ENCODE data around the gene C19orf47.

Gene C19orf47, protein sequence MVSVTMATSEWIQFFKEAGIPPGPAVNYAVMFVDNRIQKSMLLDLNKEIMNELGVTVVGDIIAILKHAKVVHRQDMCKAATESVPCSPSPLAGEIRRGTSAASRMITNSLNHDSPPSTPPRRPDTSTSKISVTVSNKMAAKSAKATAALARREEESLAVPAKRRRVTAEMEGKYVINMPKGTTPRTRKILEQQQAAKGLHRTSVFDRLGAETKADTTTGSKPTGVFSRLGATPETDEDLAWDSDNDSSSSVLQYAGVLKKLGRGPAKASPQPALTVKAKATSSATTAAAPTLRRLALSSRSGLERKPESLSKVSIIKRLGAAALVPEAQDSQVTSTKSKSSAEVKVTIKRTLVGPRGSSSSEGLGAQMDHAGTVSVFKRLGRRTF

DNA sequence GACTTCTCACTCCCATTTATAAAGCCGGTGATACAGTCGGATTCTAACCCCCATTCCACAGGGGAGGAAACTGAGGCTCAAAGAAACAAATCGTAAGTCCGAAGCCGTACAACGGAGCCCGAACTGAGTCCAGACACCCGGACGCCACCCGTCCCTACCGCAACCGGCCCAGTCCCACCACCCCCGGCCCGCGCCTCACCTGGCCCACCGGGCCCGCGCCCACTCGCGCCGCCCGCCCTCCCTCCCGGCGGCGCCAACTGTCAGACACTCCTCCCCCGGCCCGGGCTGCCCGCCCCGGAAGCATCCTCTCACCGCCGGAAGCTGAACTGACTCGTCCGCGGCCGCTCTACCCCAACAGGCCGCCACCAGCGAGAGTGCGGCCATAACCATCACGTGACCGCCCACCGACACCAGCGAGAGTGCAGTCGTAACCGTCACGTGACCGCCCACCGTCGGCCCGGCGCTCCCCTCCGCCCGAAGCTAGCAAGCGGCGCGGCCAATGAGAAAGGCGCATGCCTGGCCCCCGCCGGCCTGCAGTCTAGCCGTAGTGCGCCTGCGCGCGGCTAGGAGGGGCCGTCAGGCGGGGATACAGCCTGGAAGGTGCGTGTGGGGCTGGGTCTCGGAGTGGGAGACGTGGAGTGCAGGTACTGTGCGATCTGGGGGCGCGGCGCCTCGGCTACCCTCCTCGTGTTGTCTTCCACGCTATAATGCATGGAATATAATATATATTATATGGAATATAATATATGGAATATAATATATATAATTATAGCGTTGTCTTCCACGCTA lies at the start of gene C19orf47, which contains the start of gene PLD3:
TSS of gene C19orf47 (minus strand) at position 273 of the 789 bp plus-strand sequence. CDS start 6,540 bp downstream, outside the sequence.
TSS of gene PLD3 (plus strand) at position 571 of the 789 bp plus-strand sequence. CDS start 17,789 bp downstream, outside the sequence.
- peak; percentile 97 for DNase-seq (ENCODE audit: low read depth in 2 of 2)

DNA sequence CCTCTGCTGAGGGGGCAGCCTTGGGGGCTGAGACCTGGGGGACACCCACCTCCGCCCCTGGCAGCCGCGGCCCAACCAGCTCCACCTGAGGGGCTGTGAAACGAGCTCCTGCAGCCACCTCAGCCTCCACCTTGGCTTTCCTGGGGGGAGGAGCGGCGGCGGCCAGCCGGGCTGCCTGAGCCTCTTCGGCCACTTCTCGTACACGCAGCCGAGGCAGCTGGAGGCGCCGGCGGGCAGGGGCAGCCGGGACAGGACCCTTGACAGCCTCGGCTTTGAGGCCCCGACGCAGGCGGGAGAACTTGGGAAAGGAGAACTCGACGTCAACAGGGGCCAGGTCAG lies 49.3 kb upstream of the C19orf47 start:
- DNase-seq (ENCODE audit: low read depth in 2 of 2), result no peak

DNA sequence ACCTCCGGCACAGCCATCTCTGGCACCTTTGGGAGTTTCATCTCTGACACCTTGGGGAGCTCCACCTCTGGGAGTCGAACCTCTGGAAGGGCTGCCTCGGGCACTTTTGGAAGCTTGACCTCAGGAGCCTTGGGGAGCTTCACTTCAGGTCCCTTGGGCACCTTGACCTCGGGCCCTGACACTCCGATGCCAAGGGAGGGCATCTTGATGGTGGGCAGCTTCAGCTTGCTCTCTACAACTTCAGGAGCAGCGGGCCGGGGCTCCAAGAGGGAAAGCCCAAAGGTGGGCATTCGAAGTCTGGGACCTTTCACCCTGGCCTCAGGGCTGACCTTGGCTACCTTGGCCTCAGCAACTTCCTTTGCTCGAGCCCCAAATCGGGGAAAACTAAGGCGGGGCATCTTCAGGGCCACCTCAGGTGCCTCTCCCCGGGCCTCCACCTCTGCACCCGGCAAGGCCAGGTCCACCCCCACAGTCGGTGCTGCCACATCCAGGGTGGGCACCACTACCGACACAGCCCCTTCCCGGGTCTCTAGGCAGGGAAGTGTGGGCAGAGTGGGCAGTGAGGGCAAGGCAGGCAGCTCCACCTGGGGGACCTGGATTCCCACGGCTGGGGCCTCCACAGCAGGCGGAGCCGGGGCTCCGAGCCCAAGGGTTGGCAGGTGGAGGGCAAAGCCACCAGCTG lies 48.8 kb upstream of the C19orf47 start:
- no peak for DNase-seq (ENCODE audit: low read depth in 2 of 2)

DNA sequence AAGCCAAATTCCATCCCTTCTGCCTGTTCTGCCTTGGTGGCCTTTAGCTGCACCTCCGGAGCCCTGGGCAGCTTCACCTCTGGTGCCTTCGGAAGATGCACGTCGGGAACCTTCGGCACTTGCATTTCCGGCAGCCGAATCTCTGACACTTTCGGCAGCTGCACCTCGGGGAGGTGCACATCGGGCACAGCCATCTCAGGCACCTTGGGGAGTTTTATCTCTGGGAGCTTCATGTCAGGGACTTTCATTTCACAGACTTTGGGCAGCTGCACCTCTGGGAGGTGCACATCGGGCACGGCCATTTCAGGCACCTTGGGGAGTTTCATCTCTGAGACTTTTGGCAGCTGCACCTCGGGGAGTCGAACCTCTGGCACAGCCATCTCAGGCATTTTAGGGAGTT lies 47.8 kb upstream of the C19orf47 start:
- no peak for DNase-seq (ENCODE audit: low read depth in 2 of 2)

DNA sequence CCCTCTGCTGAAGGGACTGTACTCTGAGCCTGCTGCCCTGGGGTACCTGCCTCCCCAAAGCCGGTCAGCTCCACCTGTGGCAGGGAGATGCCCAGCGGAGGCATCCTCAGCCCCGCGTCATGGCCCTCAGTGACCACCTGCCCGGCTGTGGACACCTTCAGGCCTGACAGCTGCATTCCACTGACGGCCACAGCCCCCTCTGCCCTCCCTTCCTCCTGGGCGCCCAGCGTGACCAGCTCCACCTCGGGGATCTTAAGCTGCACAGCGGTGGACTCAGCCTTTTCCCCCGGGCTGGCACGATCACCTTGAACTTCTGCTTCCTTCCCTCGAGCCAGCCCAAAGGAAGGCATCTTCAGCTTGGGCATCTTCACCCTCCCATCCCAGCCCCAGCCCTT lies 46.6 kb upstream of the C19orf47 start:
- DNase-seq (ENCODE audit: low read depth in 2 of 2), result no peak

DNA sequence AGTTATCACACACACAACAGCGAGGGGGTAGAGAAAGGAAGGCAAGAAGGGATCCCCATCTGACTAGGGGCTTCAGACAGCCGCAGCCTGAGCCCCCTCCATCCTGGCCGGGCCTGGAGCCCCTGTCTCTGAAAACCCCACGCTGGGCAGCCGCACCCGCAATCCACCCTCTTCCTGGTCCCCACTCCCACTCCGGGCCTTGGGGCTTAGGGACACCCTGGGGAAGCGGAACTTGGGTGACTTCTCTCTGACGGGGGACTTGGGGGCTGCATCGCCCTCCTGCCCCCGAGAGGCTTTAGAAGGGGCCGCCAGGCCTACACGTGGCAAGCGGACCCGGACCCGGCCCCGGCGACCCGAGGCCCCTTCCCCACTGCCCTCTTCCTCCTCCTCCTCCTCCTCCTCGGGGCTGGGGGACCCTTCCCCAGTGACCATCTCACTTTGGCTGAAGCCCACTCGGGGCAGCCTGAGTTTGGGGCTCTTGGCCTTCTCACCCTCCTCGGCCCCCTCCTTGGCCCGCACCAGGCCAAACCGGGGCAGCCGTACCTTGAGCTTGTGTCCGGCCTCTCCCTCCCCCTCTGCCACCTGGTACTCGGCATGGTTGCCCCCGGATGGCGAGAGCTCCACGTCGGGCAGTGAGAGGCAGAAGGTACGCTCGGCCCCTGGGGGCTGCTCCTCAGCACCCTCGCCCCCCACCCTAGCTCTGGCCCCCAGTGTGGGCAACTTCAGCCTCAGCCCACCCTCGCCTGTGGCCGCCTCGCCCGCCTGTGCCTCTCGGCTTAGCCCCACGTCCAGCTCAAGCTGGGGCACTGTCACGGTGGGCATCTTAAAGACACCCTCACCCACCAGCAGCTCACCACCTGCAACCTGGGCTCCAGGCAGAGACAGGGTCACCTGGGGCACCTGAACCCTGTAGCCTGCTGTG lies 46.0 kb upstream of the C19orf47 start:
- no peak for DNase-seq (ENCODE audit: low read depth in 2 of 2)

DNA sequence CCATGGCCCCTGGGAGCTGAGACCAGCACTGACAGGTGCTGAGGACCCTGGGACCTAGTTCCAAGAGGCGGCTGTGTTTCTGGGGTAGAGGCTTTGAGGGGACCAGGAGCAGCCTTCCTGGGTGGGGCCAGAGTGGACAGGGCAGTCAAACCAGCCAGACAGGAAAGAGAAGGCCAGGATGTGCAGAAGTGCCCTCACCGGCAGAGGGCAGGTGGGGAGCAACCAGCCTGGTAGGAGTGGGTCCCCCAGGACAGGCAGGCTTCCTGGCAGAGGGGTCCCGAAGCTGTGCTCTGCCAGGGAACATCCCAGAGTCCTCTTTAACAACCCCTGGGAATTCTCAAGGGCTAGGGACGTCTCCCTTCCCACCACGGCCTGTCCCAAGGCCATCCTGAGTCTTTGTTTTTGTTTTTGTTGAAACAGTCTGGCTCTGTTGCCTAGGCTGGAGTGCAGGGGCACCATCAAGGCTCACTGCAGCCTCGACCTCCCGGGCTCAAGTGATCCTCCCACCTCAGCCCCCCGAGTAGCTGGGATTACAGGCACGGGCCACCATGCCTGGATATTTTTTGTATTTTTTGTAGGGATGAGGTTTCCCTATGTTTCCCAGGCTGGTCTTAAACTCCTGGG lies 44.8 kb upstream of the C19orf47 start:
- DNase-seq (ENCODE audit: low read depth in 2 of 2), result no peak

DNA sequence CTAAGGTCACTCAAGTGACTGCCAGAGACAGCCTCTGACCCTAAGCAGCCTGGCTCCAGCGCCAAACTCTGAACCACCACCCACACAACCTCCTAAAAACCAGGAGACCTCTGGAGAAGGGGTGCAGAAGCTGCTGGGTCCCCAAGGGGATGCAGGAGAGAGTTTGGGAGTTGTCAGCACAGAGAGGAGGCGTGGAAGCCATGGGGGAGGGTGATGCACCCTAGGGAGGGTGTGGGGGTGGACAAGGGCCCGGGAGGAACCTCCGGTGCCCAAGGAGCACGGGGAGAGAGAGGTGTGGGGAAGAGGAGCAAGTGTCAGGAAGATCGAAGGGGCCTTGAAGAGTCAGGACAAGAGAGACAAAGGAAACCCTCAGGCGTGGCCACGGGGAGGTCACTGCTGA lies 43.9 kb upstream of the C19orf47 start:
- no peak for DNase-seq (ENCODE audit: low read depth in 2 of 2)

DNA sequence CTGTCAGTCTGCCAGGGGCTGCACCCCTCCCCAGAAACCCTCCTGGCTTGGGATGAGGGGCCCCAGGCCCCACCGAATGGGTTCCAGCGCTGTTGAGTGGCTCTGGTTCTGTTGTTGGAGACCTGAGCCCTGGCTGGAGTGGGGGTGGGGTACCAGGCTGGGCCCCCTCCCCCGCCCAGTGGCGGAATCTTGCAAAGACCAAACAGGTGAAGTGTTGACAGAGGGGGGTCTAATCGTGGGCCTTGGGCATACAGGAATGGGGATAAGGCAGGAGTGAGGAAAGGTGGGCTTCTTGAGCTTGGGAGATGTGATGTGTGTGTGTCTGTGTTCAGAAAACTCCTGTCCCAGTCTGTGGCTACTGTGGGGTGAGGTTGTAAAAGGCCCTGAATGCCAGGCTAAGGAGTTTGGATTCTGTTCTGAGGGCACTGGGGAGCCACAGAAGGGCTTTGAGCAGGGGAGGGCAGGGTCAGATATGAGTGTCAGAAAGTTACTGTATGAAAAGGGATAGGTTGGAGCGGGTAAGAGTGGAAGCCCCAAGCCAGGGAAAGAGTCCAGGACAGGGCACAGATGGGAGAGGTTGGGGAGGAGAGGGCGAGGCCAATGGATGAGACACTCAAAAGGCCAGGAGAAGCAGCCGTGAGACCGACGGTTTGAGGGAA lies 42.0 kb upstream of the C19orf47 start, which contains the start of gene HIPK4:
TSS of gene HIPK4 (minus strand) at position 98 of the 659 bp plus-strand sequence. CDS start 279 bp downstream, outside the sequence.
- no peak for DNase-seq (ENCODE audit: low read depth in 2 of 2)

DNA sequence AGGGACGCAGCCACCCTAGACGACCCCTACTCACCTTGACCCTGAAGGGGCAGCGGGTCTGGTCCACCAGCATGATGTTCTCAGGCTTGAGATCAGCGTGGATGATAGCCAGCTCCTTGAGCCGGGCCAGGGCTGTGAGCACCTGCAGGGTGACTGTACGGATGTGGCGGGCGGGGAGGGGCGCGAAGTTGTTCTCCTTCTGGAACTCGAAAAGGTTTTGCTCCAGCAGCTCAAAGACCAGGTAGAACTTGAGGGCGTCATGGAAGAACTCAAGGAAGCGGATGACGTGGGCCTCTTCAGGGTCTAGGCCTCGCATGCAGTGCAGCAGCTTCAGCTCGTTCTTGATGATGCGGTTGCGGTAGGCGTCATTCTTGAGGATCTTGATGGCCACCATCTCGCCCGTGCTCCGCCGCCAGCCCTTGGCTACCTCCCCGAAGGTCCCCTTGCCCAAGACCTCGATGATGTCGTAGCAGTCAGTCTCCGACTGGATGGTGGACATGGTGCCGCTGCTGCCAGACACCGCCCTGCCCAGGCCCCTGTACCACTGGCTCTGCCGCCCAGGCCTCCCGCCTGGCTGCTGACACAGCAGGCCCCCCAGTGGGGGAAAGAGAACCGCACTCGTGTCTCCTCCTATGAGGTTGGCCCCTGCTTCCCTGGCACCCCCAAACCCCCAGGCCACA lies 41.3 kb upstream of the C19orf47 start:
- no peak for DNase-seq (ENCODE audit: low read depth in 2 of 2)

DNA sequence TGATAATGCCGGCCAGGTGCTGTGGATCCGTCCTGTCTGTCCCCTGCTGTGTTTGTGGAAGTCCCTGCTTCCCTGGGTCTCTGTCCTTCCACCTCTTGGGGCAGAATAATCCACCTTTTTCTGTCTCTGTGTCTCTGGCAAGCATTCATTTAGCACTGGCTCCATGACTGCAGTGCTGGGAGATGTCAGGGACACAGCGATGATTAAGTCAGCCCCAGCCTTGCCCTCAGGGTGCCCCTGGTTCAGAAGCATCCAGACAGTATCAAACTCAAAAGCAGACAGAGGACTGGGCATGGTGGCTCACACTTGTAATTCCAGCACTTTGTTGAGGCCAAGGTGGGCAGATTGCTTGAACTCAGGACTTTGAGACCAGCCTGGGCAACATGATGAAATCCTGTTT lies 40.3 kb upstream of the C19orf47 start:
- no peak for DNase-seq (ENCODE audit: low read depth in 2 of 2)

DNA sequence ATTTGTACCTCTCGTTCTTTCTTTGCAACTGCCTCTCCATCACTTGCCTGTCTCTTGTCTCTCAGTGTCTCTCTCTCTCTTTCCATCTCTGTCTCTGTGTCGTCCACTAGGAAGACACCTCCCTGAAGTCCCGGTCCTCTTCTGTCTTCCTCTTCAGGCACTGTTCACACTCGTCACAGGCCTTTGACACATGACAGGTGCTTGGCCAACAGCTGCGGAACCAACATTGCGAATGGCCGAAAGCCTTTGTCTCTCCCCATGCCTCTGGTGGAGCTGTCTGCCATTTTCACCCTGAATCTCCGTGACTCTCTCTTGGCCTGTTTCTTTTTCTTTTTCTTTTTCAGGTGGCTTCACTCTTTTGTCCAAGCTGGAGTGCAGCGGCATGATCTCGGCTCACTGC lies 39.0 kb upstream of the C19orf47 start:
- no peak for DNase-seq (ENCODE audit: low read depth in 2 of 2)

DNA sequence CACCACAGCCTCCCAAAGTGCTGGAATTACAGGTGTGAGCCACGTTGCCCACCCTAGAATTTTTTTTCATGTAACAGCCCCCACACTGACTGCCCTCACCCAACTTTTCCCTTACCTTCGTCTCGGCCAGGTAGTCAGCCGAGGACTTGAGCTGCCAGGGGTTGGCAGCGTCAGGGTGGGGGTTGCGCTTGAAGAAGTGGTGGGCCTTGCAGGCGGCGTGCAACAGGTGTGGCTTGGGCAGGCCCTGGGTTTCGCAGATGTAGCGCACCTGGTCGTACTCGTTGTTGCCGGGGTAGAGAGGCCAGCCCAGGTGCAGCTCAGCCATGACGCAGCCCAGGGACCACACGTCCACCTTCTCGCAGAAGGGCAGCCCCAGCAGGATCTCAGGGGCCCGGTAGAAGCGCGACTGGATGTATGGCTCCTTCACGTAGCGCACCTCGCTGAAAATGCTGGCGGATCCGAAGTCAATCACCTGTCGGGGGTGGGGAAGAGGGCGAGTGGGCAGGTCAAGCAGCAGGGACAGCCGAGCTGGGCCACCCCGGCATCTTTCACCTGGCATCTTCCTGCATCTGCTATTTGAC lies 35.6 kb upstream of the C19orf47 start:
- no peak for DNase-seq (ENCODE audit: low read depth in 2 of 2)

DNA sequence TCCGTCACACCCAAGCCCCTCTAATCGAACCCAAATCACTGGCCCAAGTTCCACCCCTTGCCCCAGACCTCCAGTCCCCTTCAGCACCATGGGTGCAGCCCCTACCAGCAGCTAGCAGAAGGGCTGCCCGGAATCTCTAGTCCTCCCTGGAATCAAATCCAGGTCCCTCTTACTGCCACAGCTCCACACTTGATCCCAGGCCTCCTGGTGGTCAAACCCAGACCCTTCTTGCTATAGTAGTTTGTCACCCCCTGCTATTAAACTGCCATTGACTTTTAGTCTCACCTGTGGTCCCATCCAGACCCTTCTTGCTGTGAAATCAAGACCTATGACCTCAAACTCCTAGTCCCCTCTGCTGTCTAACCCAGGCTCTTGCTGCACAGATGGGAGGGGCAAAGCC lies 33.1 kb upstream of the C19orf47 start:
- DNase-seq (ENCODE audit: low read depth in 2 of 2), result no peak

DNA sequence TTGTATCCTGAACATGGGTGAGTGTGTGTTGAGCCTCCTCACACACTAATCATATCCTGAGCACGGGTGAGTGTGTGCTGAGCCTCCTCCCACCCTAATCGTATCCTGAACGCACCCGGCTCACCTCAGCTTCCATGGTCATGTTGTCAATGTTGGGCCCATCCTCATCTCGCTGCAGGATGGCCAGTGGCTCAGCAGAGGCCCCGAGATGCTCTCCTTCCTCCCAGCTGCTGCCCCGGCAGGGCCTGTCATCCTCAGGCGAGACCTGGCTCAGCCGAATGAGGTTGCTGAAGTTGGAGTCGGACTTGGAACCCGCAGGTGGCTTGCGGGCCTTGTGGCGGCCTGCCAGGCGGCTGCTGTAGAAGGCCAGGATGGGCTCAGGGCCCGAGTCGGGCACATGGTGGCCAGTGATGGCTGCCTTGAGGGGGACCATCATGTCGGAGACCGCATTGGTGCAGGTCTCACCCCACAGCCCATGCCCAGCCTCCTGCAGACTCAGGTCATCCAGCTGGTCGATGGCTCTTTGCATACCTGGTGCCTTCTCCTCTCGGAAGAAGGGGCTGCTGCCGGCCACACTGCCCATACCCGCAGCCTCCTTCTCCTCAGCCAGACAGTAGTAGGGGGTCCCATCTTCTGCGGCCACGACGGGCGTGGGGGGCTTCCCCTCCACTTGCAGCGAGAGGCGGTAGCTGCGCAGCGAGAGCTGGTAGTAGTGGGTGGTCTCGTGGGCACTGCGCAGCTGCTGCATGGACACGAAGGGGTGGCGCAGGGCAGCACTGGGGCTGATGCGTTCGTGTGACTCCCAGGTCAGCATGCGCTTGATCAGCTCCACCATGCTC lies 32.2 kb upstream of the C19orf47 start:
- DNase-seq (ENCODE audit: low read depth in 2 of 2), result no peak

DNA sequence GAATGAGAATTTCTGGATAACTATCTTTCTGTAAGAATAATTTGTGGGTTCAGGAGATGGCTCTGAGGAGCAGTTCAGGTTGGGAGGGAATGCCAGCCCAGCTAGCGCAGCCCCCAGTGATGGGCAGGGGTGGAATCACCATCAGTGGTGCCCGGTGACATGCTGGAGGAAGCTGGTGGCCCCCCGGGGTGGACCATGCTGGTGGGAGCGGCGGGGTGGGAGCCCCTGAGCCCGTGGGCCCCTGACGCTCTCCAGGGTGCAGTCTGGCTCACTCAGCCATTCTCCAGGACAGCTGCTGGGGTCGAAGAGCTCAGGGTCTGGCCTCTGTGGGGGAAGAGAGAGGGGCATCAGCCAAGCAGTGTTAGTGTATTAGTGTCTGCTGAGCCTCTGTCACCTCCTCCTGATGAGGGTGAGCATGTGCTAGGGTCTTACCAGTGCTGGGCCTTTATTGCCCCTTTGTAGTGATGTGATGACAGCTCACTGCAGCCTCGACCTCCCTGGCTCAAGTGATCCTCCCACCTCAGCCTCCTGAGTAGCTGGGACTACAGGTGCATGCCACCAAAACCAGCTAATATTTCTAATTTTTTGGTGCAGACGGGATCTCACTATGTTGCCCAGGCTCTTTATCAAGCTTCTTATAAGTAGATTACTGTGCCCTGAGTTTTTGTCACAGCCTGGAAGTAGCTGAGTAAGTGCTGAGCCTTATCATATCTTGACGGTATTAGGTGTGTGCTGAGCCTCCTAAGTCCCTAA lies 31.4 kb upstream of the C19orf47 start:
- DNase-seq (ENCODE audit: low read depth in 2 of 2), result no peak

DNA sequence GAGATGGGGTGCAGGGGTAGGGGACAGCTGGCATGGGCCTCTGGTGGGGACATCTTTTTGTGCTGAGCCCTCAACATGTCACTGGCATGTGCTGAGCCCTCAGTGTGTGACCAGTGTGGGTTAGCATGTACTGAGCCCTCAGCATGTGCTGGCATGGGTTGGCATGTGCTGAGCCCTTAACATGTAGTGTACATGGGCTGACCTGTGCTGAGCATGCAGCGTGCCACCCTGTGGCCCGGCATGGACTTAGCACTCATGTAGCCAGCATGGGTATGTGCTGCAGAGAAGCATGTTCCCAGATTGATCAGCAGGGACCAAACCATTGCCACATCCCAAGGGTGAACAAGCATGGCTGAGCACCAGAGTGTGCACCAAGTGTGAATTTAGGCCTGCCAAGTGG lies 30.3 kb upstream of the C19orf47 start:
- DNase-seq (ENCODE audit: low read depth in 2 of 2), result no peak
